ENCODE measurements around the gene MAPK6. TPM values are rescaled to one million over a fixed set of nuclear protein-coding genes. Genes with fewer than 3 reads are reported as not detected.

MAPK6 gene
- total RNA-seq, 1 experiment from 2014 or later, result 83.2 TPM

GRCh38 chr15:52101542-52102323 is 82.7 kb downstream of the MAPK6 start:
- H3K4me1 Mint-ChIP-seq, result peaks cover 4% of the 10 kb centered on the region; the same call in 1 of the 2 replicates
- no peaks in the 10 kb centered on the region for H3K36me3 Mint-ChIP-seq
- no peaks in the 10 kb centered on the region for H3K9me3 Mint-ChIP-seq
- H3K27ac Mint-ChIP-seq, result no peak overlapping the region
- POLR2A ChIA-PET, result no interaction called here
- CTCF ChIA-PET, result interaction anchor here (0.6 kb wide), 1 partner anchor 94 kb away, joined by 6 read pairs; no protein-coding TSS in a partner anchor
- no peak overlapping the region for H3K4me3 Mint-ChIP-seq
- no peak for ATAC-seq
- no peak for DNase-seq (ENCODE audit: low spot score)
- H3K27me3 Mint-ChIP-seq (ENCODE audit: low read depth), result peaks cover 4% of the 10 kb centered on the region; the same call in 1 of the 2 replicates
- TF ChIP-seq E2F5 (CRISPR knock-in tag; IDR thresholded peaks at IDR 0.05), result no peak
- TF ChIP-seq JUN (CRISPR knock-in tag; IDR thresholded peaks at IDR 0.05), result no peak
- no peak for TF ChIP-seq KAT7 (CRISPR knock-in tag; IDR thresholded peaks at IDR 0.05; ENCODE audit: borderline replicate concordance)
- TF ChIP-seq ATF2 (CRISPR knock-in tag; IDR thresholded peaks at IDR 0.05; ENCODE audit: borderline replicate concordance, low read depth), result no peak
- TF ChIP-seq CREB1 (CRISPR knock-in tag; IDR thresholded peaks at IDR 0.05), result no peak
- no peak for TF ChIP-seq NFYB (CRISPR knock-in tag; conservative IDR thresholded peaks at IDR 0.05; ENCODE audit: low read depth)
- TF ChIP-seq ARID4B (CRISPR knock-in tag; IDR thresholded peaks at IDR 0.05; ENCODE audit: borderline replicate concordance), result no peak
- TF ChIP-seq ESRRA (CRISPR knock-in tag; IDR thresholded peaks at IDR 0.05; ENCODE audit: borderline replicate concordance), result no peak
- no peak for TF ChIP-seq ZNF281 (CRISPR knock-in tag; IDR thresholded peaks at IDR 0.05)
- no peak for TF ChIP-seq EMX1 (CRISPR knock-in tag; IDR thresholded peaks at IDR 0.05)
- TF ChIP-seq ZNF671 (CRISPR knock-in tag; IDR thresholded peaks at IDR 0.05), result no peak
- no peak for TF ChIP-seq SOX15 (CRISPR knock-in tag; IDR thresholded peaks at IDR 0.05)
- TF ChIP-seq CBFB (CRISPR knock-in tag; IDR thresholded peaks at IDR 0.05; ENCODE audit: low read depth), result no peak

- POLR2A ChIA-PET, result no interaction called here
- no peaks in the 10 kb centered on the region for H3K36me3 Mint-ChIP-seq
- H3K27ac Mint-ChIP-seq, result no peak overlapping the region
- H3K4me3 Mint-ChIP-seq, result no peak overlapping the region
- CTCF ChIA-PET, result interaction anchor here (2.3 kb wide), 1 partner anchor 24 kb away, joined by 8 read pairs; no protein-coding TSS in a partner anchor
- peaks cover 4% of the 10 kb centered on the region; the same call in 1 of the 2 replicates for H3K27me3 Mint-ChIP-seq (ENCODE audit: low read depth)
- H3K9me3 Mint-ChIP-seq, result no peaks in the 10 kb centered on the region
- ATAC-seq (no peak), DNase-seq (ENCODE audit: low spot score) (no peak)
- H3K4me1 Mint-ChIP-seq, result peaks cover 4% of the 10 kb centered on the region; the same call in 1 of the 2 replicates
- TF ChIP-seq ATF2 (CRISPR knock-in tag; IDR thresholded peaks at IDR 0.05; ENCODE audit: borderline replicate concordance, low read depth), result no peak
- TF ChIP-seq SMAD4 (CRISPR knock-in tag; IDR thresholded peaks at IDR 0.05), result no peak
- no peak for TF ChIP-seq ARID4B (CRISPR knock-in tag; IDR thresholded peaks at IDR 0.05; ENCODE audit: borderline replicate concordance)
- TF ChIP-seq ZBTB21 (CRISPR knock-in tag; IDR thresholded peaks at IDR 0.05; ENCODE audit: borderline replicate concordance), result no peak
- TF ChIP-seq ZNF423 (CRISPR knock-in tag; IDR thresholded peaks at IDR 0.05), result no peak
These were observed 83.4 kb downstream of the MAPK6 start for GRCh38 chr15:52102463-52102862.

All from WTC11 (cell line).